Psoas muscle (tissue), 8 donors: ENCODE measurements around the gene TMEFF2. TPM values are rescaled to one million over a fixed set of nuclear protein-coding genes. Genes with fewer than 3 reads are reported as not detected.

Experiments
- ATAC-seq, 4 donors: fragments of 200-7000 bp; cut with Tn5 transposase; one replicate each; pipeline ENCODE4 v1.9.1; 2020; ENCODE audit warnings: moderate library complexity in 3 of 4, mild to moderate bottlenecking in 2 of 4
- DNase-seq, 2 donors: peaks; one replicate each; pipeline ENCODE4 v3.0.0-alpha.2; 2020
- H3K27ac ChIP-seq: fragments of 200-600 bp; one replicate; pipeline ENCODE4 v1.8.0; 2022
- H3K27me3 ChIP-seq, 3 donors: fragments of 200-600 bp in 1 of 3; one replicate each; pipeline versions ENCODE4 v1.6.1 to v1.8.0; 2013 to 2022; ENCODE audit warnings: low read length in 2 of 3, mild to moderate bottlenecking in 2 of 3, moderate library complexity in 1 of 3; ENCODE audit not compliant: insufficient read depth in 3 of 3
- H3K36me3 ChIP-seq, 2 donors: fragments of 200-600 bp in 1 of 2; one replicate each; pipeline versions ENCODE4 v1.6.1 to v1.8.0; 2013 to 2022; ENCODE audit warnings: low read depth in 1 of 2, mild to moderate bottlenecking in 1 of 2, moderate library complexity in 1 of 2; ENCODE audit not compliant: insufficient read depth in 1 of 2
- H3K4me1 ChIP-seq: fragments of 200-600 bp; one replicate; pipeline ENCODE4 v1.8.0; 2022
- H3K4me3 ChIP-seq: fragments of 200-600 bp; one replicate; pipeline ENCODE4 v1.8.0; 2022; ENCODE audit warnings: mild to moderate bottlenecking
- H3K9me3 ChIP-seq: fragments of 200-600 bp; one replicate; pipeline ENCODE4 v1.8.0; 2022
- WGBS, 3 donors: extraction: QIAGEN DNeasy Blood & Tissue Kit; methylation state at CpG; one replicate each; pipeline versions ENCODE4 v1.1.6 to v1.1.7; 2013; 5-methylcytosine and 5-hydroxymethylcytosine counted together
- intact Hi-C, 2 donors: fragments of 100-400 bp; cut with DNase I; formaldehyde crosslinking; loops; one replicate each; pipeline versions ENCODE4 v1.11.0 to v1.14.2; 2022
- polyA plus RNA-seq, 3 donors: library from polyadenylated mRNA; stranded (reverse); fragments of 200-250 nt; gene quantifications; one replicate each; pipeline ENCODE4 v1.2.3, GENCODE V29; 2013
- total RNA-seq, 4 donors: library from RNA; stranded (reverse); fragmentation: NEBNext Ultra II Directional in 2 of 4; extraction: Animal tissue kit (Norgen Biotek cat#: 25700) in 2 of 4; gene quantifications; one replicate each; pipeline versions ENCODE4 v1.2.1 to v1.2.4, GENCODE V29; 2021 to 2023
- TF ChIP-seq, protein P1 (sequence below): fragments of 200-600 bp; IDR thresholded peaks from one replicate; pipeline ENCODE4 v1.8.0; 2022; ENCODE audit warnings: antibody characterized with exemption
- donor health status: healthy with polysubstance abuse.
- donor health status: DM: no; HTN: no; CAD: no; lungs with moderate emphysema.
- donor health status: Bipolar disorder and iron deficiency.
- donor health status: healthy.
- donor health status: DM: yes; HTN: yes; CAD: no.
- donor health status: DM: no; HTN: no; CAD: no.
- donor health status: DM: no; HTN: no; CAD: no.
- donor health status: DM: yes; HTN: yes; CAD: no.

TMEFF2 gene
- total and polyA plus RNA-seq, 7 donors, result 0.07 to 0.47 (median 0.16) TPM; not detected in 4

DNA sequence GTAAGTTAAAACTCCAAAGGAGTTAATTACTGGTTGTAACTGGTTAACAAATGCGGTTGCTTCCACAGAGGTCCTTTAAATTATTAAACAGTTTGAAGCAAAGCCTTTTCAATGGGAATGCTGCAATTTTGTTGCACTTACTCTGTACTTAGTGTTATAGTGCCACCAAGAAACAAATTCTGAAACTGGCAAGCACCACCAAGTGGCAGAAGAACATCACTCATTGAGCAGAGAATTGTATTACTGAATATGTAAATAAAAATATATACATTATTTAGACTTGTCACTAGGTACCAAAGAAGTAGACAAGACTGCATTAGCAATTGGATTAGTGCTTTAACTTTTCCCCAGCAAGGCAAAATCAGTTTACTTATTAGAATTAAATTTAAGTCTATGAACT is 2.6 kb upstream of the TMEFF2 start:
- TF ChIP-seq, protein P1, sequence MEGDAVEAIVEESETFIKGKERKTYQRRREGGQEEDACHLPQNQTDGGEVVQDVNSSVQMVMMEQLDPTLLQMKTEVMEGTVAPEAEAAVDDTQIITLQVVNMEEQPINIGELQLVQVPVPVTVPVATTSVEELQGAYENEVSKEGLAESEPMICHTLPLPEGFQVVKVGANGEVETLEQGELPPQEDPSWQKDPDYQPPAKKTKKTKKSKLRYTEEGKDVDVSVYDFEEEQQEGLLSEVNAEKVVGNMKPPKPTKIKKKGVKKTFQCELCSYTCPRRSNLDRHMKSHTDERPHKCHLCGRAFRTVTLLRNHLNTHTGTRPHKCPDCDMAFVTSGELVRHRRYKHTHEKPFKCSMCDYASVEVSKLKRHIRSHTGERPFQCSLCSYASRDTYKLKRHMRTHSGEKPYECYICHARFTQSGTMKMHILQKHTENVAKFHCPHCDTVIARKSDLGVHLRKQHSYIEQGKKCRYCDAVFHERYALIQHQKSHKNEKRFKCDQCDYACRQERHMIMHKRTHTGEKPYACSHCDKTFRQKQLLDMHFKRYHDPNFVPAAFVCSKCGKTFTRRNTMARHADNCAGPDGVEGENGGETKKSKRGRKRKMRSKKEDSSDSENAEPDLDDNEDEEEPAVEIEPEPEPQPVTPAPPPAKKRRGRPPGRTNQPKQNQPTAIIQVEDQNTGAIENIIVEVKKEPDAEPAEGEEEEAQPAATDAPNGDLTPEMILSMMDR, result no peak
- no peaks in the 10 kb centered on the region for H3K9me3 ChIP-seq
- ATAC-seq, result no peak
- H3K36me3 ChIP-seq, result no peaks in the 10 kb centered on the region
- no peak overlapping the region for H3K4me3 ChIP-seq
- 33 to 53% (median 47%) methylated on average over 1 of the region's 1 CpG for WGBS, 3 donors
- H3K27ac ChIP-seq, result no peak overlapping the region
- no peak for DNase-seq
- no peaks in the 10 kb centered on the region for H3K4me1 ChIP-seq
- peaks cover 0 to 59% (median 21%) of the 10 kb centered on the region in 3 donors for H3K27me3 ChIP-seq
- intact Hi-C loops, result no loop called here

DNA sequence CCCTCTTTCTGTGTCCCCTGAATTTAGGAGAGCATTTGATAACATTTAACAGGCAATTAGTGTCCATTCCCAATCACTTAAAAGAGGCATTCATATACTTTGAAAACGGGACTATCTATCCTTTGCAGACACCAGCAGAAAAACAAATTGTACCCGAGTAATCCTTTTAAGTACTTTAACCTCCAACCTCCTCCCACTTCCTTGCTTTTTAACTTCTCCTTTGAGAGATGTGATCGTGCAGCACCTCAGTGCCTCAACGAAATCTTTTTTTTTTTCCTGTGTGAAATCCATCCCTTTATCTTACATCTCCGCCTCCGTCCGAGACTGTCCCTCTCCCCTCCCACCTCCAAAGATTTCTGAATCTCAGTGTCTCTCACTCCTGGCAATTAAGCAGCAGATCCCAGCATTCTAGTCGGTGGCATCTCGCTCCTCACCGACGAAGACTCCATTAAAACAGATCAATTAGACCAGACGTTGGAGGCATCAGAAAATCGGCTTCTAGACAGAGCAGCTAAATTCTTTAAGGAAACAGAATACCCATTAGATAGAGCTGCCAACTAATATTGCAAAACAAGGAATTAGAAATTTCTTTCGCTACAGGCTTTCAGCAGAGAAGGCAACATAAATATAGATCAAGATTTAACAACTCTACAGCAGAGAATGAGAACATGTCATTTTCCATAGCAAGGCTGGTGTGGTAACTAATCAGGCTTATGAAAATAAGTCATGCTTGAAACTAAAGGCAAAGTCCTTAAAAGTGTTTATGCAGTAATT is 1.9 kb upstream of the TMEFF2 start:
- no peaks in the 10 kb centered on the region for H3K4me1 ChIP-seq
- H3K27me3 ChIP-seq, result peaks cover 0 to 67% (median 21%) of the 10 kb centered on the region in 3 donors
- no peak for ATAC-seq
- no peaks in the 10 kb centered on the region for H3K36me3 ChIP-seq
- peak overlapping the region; percentile 61 for H3K4me3 ChIP-seq
- TF ChIP-seq, protein P1, result no peak
- WGBS, 3 donors, result 4 to 6% (median 5%) methylated on average over 14 of the region's 14 CpGs
- H3K9me3 ChIP-seq, result no peaks in the 10 kb centered on the region
- intact Hi-C loops, result no loop called here
- H3K27ac ChIP-seq, result no peak overlapping the region
- no peak for DNase-seq

DNA sequence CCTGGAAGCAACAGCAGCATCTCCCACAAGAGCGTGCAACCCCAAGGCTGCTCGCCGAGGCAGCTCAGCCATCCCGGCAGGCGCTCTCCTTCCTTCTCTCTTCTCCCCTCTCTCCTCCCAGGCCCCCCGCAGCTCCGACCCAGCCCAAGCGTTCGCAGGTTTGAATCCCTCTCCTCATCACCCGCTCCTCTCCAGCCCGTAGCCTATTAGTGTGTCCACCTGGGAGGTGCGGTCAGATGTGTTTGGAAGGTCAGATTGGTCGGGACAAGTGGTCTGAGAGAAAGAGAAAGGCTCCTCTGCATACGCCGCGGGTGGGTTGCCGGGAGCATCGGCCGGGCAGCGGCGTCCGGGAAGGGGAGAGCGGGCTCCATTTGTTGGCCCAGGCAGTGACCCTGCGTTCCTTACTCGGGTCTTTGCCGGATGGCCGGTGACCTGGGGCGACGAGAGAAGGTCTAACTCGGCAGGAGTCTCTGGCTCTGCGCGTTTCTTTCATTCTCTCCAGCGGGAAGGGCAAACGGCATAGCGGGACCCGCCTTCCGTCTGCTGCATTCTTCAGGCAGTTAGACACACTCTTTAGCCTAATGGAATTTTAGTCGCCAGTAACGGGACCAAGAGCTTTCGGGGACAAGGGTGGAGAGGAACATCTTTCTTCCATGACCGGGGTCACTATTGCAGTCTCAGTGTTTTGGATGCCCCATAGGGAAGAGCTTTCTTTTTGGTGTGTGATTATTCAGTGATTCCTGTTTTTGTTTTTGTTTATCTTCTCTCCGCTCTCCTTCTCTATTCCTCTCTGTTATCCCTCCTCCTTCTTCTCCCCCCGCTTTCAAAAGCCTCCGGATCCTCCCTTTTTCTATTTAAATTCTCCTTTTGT is 1.1 kb upstream of the TMEFF2 start:
- no peaks in the 10 kb centered on the region for H3K4me1 ChIP-seq
- TF ChIP-seq, protein P1, result no peak
- DNase-seq (peak; percentile 13 to 44), ATAC-seq (peak in 2 of 4 donors; percentile 14 to 32)
- WGBS, 3 donors, result 1% methylated on average over 43 to 44 of the region's 44 CpGs
- no peaks in the 10 kb centered on the region for H3K36me3 ChIP-seq
- peaks cover 0 to 75% (median 21%) of the 10 kb centered on the region in 3 donors for H3K27me3 ChIP-seq
- peak overlapping the region; percentile 61 for H3K4me3 ChIP-seq
- H3K27ac ChIP-seq, result no peak overlapping the region
- intact Hi-C loops, result no loop called here
- H3K9me3 ChIP-seq, result no peaks in the 10 kb centered on the region

GRCh38 chr2:192194265-192194865 is 368 bp downstream of the TMEFF2 start:
- TF ChIP-seq, protein P1, result no peak
- Histone ChIP-seq H3K4me3 (peak overlapping the region; percentile 61), H3K27ac (no peak overlapping the region), H3K36me3 (no peaks in the 10 kb centered on the region), H3K27me3 (peaks cover 0 to 78% (median 21%) of the 10 kb centered on the region in 3 donors), H3K9me3 (no peaks in the 10 kb centered on the region), H3K4me1 (no peaks in the 10 kb centered on the region)
- DNase-seq (peak; percentile 17 to 59), ATAC-seq (peak in 3 of 4 donors; percentile 21 to 53 (median 41))
- 1% methylated on average over 46 to 48 of the region's 48 CpGs for WGBS, 3 donors
- intact Hi-C loops, result no loop called here
